ENCODE data around the gene TCP11. TPM values are rescaled to one million over a fixed set of nuclear protein-coding genes. Genes with fewer than 3 reads are reported as not detected.
A peak's percentile ranks its signal among the peaks of the same experiment; 100 is the strongest.

Gene TCP11
- total RNA-seq, 1 donor from 2014 or later = 0.43 TPM

DNA sequence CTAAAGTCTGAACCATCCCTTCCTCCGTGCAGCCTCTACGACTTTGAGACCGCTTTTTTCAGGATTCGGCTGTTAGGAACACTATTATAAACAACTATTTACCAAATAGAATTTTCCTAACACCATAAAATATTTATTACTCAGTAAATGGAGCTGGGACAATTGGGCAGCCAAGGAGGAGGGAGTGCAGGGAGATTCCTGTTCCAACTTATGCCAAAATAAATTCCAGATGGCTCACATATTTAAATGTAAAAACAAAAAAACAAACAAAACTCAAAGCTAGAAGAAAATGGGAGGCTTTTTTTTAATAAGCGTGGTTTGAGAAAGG lies 48.1 kb downstream of the TCP11 start:
- no peak for DNase-seq (ENCODE audit: low spot score in 2 of 2)
- H3K27me3 ChIP-seq = no peaks in the 10 kb centered on the region
- peaks cover 24 to 61% of the 10 kb centered on the region in 2 donors for H3K4me1 ChIP-seq
- H3K4me3 ChIP-seq = no peak overlapping the region
- H3K27ac ChIP-seq = peak overlapping the region; percentile 68 to 78
- peaks cover 9 to 14% of the 10 kb centered on the region in 2 donors for H3K36me3 ChIP-seq
- H3K9me3 ChIP-seq = no peaks in the 10 kb centered on the region
- TF ChIP-seq CTCF (IDR thresholded peaks at IDR 0.05) = no peak
- intact Hi-C loops (cut with DNase I) = loop anchor here (5.0 kb wide), 1 partner anchor 44 kb away; no protein-coding TSS in a partner anchor

- peak overlapping the region; percentile 68 to 78 for H3K27ac ChIP-seq
- H3K4me3 ChIP-seq = no peak overlapping the region
- intact Hi-C loops (cut with DNase I) = loop anchor here (5.0 kb wide), 1 partner anchor 45 kb away; no protein-coding TSS in a partner anchor
Measured at GRCh38 chr6:35092362-35093117, 48.6 kb downstream of the TCP11 start.

GRCh38 chr6:35091346-35092083 lies 49.6 kb downstream of the TCP11 start:
- intact Hi-C loops (cut with DNase I) = loop anchor here (2.0 to 5.0 kb wide), 2 partner anchors 46 to 75 kb away; no protein-coding TSS in a partner anchor
- no peaks in the 10 kb centered on the region for H3K27me3 ChIP-seq
- no peak for TF ChIP-seq CTCF (IDR thresholded peaks at IDR 0.05)
- peaks cover 25 to 29% of the 10 kb centered on the region in 2 donors for H3K36me3 ChIP-seq
- peaks cover 29 to 69% of the 10 kb centered on the region in 2 donors for H3K4me1 ChIP-seq
- H3K4me3 ChIP-seq = no peak overlapping the region
- H3K9me3 ChIP-seq = no peaks in the 10 kb centered on the region
- DNase-seq (ENCODE audit: low spot score in 2 of 2) = peak in 1 of 2 donors; percentile 61
- H3K27ac ChIP-seq = peak overlapping the region; percentile 68 to 78

More at GRCh38 chr6:35092362-35093117, 48.6 kb downstream of the TCP11 start:
- Histone ChIP-seq H3K9me3 (no peaks in the 10 kb centered on the region), H3K27me3 (no peaks in the 10 kb centered on the region), H3K36me3 (peaks cover 14 to 19% of the 10 kb centered on the region in 2 donors), H3K4me1 (peaks cover 29 to 63% of the 10 kb centered on the region in 2 donors)
- DNase-seq (ENCODE audit: low spot score in 2 of 2) = peak in 1 of 2 donors; percentile 81
- TF ChIP-seq CTCF (IDR thresholded peaks at IDR 0.05) = no peak

GRCh38 chr6:35090734-35091133 lies 50.4 kb downstream of the TCP11 start:
- peaks cover 33 to 37% of the 10 kb centered on the region in 2 donors for H3K36me3 ChIP-seq
- no peak overlapping the region for H3K4me3 ChIP-seq
- no peak for TF ChIP-seq CTCF (IDR thresholded peaks at IDR 0.05)
- DNase-seq (ENCODE audit: low spot score in 2 of 2) = peak in 1 of 2 donors; percentile 56
- H3K4me1 ChIP-seq = peaks cover 29 to 63% of the 10 kb centered on the region in 2 donors
- intact Hi-C loops (cut with DNase I) = loop anchor here (2.0 to 5.0 kb wide), 2 partner anchors 47 to 74 kb away; no protein-coding TSS in a partner anchor
- no peaks in the 10 kb centered on the region for H3K27me3 ChIP-seq
- H3K9me3 ChIP-seq = no peaks in the 10 kb centered on the region
- H3K27ac ChIP-seq = peak overlapping the region; percentile 68 to 78

GRCh38 chr6:35089935-35090505 lies 51.1 kb downstream of the TCP11 start:
- intact Hi-C loops (cut with DNase I) = loop anchor here (2.0 to 5.0 kb wide), 3 partner anchors 47 to 103 kb away; no protein-coding TSS in a partner anchor
- H3K9me3 ChIP-seq = no peaks in the 10 kb centered on the region
- H3K36me3 ChIP-seq = peaks cover 40 to 44% of the 10 kb centered on the region in 2 donors
- TF ChIP-seq CTCF (IDR thresholded peaks at IDR 0.05) = no peak
- H3K27me3 ChIP-seq = no peaks in the 10 kb centered on the region
- H3K4me1 ChIP-seq = peaks cover 29 to 63% of the 10 kb centered on the region in 2 donors
- H3K4me3 ChIP-seq = no peak overlapping the region
- peak in 1 of 2 donors; percentile 78 for DNase-seq (ENCODE audit: low spot score in 2 of 2)
- H3K27ac ChIP-seq = peak overlapping the region; percentile 74 to 78
